ENCODE measurements around the gene CLPSL2.

CLPSL2 gene

DNA sequence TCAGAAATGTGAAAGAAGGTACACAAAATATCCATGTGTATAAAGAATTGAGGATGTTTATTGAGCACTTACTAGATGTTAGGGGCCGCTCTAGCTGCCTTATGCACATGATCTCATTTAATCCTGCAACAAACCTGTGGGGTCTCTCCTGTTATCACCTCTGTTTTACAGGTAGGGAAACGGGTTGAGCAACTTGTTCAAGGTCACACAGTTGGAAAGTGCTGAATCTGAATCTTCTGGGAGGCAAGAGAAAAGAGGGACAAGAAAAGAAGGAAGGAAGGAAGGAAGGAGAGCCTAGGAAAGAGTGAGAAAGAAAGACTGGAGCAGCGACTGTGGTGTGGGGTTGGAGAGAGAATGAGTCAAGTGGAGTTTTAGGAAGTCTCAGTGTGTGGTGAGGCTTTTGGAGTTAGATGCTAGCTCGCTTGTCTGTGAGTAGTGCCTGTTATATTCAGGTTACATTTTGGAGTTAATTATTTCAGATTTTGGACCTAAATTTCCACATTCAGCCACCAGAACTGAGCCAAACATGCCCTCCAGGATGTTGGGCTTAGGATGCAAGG lies 12.1 kb downstream of the CLPSL2 start:
- no peak for DNase-seq

DNA sequence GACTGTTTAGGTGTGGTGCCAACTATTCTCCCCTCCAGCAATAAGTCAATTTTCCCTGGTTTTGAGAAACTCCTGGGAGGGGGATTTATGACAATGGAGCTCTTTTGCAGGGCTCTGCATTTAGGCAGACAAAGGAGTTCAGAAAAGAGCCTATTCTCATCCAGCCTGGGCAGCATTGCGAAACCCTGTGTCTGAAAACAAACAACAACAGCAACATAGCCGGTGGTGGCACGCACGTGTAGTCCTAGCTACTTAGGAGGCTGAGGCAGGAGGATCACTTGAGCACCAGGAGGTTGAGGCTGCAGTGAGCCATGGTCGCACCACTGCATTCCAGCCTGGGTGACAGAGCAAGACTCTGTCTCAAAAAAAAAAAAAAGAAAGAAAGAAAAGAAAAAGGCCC lies 14.3 kb downstream of the CLPSL2 start:
- no peak for DNase-seq

DNA sequence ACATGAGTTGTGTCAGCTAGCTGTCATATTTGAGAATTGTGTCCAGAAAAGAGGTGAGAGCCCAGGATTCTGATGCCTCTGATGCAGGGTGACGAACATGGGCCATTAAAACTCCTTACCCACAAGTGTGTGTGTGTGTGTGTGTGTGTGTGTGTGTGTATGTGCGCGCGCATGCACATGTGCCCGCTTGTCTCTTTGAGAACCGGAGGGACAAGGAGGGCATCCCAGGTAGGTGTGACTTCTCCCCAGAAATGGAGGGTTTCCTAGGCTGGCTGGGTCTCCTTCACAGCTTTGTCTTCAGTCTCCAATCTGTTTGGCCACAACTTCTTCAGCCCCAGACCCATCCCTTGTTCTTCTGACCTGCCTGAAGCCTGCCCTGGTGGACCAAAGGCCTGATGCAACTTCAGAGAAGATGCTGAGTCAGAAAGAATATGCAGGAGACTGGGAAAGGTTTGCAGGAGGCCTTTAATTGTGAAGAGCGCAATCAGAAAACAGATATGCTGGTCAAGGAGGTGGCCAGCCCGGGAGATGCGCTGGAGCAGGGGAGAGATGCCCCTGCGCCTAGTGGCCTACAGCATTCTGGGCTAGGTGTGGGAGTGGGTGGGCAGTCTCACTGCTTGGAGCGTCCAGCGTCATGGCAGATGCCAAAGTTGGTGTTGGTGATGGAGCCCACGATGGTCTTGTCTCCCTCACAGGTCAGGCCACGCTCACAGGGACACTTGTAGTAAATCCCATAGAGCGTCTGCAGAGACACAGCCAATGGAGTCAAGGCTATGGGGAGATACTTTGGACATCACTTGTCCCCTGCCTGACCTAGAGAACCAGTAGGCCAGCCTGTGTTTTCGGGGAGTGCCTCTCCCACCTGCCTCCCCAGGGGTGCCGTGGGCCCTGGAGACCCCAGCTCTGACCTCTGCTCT lies 18.4 kb downstream of the CLPSL2 start:
- no peak for DNase-seq

DNA sequence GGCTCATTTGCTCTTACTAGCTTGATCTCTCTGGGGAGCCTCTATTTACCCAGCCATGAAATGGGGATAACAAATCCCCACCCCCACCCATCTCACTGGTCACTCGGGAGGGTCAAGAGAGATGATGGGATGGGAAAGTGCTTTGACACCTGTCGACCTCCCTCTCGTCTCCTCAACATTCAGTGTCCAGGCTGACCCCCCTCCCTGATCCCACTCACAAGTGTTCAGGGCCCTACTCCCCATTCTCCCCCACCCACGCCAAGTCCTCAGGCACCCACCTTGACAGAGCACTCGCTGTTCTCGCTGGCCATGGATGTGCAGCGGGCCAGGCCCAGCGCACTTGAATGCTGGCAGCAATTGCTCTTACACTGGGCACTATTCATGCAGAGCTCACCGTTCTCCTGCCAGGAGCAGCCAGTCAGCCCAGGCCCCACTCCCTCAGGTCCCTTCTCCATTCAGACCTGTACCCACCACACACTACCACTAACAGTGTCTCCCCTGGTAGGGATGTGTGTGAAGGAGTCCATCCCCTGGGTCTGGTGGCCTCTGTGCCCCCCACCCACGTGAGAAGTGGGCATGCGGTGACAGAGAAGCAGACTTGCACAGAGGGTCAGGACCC lies 19.2 kb downstream of the CLPSL2 start:
- DNase-seq, result no peak

DNA sequence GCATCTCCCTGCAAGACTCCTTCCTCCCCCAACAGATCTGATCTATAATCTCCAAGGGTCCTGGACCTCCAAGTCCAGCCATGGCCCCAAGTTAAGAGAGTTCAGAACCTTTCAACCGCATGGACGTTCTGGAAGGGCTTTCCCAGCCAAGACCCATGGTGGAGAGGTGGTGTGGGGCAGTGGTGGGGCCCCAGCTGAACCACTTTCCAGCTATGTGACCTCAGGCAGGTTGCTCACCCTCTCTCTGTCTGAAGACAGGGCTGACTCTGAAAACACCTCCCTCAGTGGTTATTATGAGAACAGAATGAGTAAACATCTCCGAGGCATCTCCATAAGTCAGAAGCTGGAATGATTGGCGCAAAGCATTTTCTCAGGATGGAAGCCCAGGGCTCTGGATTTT lies 19.8 kb downstream of the CLPSL2 start:
- no peak for DNase-seq

DNA sequence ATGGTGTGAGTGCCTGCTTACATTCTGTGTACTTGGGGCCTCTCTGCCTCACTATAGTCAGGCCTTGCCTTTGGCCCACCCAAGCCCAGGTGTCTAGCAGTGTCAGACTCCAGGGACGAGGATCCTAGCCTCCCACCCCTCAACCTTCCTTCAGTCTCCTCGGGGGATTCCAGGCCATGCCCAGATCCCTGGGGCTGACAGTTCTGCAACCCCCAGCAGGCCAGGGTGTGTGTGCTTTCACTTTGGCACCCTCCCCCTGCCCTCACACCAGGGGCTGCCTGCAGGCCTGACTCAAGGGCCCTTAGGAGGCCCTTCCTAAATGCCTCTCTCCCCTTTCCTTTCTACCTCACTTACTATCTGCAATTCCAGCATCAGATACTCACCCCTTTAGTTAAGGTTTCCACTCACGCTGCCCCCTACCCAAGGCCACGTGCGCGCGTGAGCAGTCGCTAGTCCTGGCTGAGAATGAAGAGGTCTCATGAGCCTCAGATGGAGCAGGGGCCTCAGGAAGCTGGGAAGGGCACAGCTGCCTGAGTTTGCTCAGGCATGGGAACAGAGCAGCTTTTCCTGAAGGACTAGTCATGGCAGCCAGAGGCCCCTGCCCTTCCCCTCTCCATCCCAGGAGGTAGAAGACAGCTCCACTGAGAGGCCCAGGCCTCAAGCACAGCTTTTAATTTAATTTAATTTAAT lies 21.6 kb downstream of the CLPSL2 start:
- DNase-seq, result no peak

DNA sequence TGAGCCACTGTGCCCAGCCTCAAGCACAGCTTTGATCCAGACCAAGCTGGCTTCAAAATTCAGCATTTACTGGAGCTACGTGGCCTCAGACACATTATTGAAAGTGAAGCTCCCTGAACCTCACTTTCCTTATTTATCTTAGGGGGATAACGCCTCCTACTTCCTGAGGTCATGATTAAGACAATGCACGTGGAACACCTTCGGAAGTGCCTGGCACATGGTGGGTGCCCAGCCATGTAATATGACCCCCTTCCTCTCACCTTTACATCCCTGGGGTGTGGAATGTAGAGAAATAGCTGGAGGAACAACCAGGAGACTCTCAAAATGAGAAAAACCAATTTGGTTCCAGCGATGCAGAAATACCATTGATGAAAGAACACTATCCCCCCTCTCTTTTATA lies 22.3 kb downstream of the CLPSL2 start:
- no peak for DNase-seq

DNA sequence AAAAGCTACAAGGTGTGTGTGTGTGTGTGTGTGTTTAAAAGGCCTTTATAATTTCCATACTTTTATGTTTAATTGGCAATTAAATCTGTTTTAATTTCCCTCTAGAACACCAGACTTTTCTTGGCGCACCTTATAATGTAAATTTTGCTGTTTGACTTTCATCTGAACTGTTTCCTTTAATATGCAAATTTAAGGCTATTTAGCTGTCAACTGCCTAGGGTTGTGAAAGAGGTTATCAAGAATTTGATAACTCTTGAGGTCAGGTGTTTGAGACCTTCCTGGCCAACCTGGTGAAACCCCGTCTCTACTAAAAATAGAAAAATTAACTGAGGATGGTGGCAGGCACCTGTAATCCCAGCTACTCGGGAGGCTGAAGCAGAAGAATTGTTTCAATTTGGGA lies 24.8 kb downstream of the CLPSL2 start:
- DNase-seq, result no peak

DNA sequence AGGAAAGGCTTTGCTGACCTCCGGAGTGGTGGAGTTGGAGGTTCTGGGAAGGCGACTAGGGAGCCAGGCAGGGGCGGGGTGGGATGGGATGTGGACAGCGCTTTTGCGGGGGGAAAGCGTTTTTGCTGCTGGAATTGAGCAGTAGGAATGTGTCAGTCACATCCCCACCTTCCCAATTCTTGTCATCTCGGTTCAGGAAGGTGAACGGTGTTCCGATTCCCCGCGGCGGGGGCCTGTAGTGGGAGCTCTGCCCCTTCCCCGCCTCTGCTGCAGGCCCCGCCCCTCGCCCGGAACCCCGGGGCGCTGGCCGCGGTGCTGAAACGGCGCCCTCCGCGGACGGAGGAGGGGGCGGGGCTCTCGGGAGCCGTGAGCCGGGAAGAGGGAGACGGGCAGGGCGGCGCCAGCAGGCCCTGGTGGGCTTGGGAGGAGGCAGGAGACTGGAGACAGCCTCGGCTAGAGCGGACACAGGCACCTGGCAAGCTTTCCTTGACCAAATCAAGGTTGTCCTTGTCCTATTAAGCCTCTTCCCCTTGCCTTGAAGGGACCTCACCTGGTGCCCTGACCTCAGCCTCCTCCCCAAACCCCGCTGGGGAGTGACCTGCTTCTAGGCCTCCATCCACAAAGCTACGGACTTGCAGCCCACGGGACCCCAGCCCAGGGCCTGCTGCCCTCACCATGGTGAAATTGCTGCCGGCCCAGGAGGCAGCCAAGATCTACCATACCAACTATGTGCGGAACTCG lies 28.8 kb downstream of the CLPSL2 start, which contains the start of gene LHFPL5:
Gene LHFPL5 (plus strand): TSS at position 357 of the 741 bp plus-strand sequence. CDS start 319 bp downstream, at position 676.
- peak; percentile 62 for DNase-seq

DNA sequence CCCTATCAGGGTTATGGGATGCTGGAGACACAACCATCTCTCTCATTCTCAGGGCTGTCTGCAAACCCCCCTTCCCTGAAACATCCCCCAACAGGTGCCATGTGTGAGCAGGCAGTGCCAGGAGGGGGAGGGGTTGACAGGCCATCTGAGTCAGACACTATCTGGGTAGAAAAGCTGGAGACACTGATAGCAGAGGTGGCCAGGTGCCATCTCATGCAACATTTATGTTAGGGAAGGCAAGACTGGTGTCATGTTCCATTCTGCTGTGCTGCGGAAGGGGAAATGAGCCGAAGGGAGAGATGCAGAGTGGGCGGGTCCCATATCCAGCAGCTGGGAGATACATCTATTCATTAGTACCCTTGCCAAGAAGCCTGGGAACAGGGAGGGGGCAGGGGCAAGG lies 32.3 kb downstream of the CLPSL2 start:
- no peak for DNase-seq

DNA sequence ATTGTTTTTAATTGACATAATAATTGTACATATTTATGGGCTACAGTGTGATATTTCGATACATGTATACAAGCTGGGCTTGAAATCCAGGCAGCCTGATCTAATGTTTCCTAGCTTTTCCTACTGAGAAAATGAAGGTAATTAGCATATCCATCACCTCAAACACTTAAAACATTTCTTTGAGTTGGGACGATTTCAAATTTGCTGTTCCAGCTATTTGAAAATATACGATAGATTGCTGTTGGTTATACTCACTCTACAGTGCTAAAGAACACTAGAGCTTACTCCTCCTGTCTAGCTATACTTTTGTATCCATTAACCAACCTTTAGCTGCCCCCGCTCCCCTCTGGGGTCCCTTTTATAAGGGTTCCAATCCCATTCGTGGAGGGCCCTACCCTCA lies 33.4 kb downstream of the CLPSL2 start:
- no peak for DNase-seq

DNA sequence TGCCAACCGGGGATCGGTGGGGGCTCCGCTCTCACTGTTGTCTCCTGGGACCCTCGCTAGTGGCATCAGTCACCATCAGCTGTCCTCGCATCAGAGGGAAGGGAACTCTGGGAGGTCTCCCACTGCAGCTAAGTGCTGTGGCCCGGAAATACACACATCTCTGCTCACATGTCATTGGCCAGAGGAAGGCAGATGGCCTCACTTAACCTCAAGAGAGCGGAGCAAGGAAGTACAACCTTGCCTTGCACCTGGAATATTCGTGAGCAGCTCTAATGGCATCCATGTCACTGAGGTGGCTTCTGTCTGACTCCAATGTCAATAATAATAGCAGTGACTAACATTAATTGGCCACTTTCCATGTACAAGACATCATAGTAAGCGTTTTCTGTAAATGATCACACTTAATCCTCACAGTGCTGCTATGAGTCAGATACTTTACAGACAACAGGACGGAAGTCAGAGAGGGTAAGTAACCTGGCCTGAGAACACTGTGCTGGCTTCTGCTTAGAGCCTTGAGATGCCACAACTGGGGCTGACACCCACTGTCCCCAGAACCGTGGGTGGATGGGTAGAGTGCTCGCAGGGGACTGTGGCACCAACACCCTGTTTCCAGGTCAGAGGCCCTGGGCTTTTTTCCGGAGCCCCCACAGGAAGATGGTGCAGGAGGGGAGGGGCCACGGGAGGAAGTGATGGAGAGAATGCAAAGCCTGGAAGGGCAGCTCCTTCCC lies 34.7 kb downstream of the CLPSL2 start:
- no peak for DNase-seq

DNA sequence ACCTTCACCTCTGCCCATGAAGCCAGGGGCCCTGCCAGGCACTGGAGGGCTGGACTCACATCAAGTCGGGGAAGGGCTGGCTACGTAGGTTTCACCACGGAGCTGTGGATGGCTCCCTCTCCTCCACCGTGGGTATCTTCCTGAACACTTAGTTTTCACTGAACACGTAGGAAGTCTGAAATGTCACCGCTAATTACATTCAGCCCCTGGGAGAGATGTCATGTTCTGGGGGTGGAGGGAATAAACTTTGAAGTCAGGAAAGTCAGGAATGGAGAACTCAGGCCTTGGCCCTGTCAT lies 35.2 kb downstream of the CLPSL2 start:
- DNase-seq, result no peak

DNA sequence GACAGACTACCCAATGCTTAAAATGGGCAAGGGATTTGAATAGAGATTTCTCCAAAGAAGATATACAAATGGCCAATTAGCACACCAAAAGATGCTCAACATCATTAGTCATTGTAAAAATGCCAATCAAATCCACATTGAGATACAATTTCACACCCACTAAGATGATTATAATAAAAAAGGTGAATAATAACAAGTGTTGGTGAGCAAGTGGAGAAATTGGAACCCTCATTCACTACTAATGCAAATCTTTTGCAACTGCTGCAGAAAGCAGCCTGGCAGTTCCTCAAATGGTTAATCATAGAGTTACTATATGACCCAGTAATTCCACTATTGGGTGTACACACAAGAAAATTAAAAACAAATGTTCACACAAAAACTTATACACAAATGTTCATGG lies 41.1 kb downstream of the CLPSL2 start:
- no peak for DNase-seq

DNA sequence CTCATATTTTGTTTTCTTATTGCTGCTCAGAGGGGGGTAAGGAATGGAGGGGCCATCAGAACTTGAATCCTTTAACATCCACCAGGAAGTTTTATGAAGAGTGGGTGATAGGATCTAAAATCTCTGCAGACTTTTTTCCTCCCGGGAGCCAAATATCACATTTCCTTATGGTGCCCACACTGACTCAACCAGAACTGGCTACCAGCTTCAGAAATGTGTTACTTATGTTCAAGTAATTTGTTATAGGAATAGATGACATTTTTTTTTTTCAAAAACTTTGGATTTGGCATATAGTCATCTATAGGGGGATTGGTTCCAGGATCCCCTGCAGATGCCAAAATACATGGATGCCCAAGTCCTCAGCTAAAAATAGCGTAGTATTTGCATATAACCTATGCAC lies 47.2 kb downstream of the CLPSL2 start:
- DNase-seq, result no peak

DNA sequence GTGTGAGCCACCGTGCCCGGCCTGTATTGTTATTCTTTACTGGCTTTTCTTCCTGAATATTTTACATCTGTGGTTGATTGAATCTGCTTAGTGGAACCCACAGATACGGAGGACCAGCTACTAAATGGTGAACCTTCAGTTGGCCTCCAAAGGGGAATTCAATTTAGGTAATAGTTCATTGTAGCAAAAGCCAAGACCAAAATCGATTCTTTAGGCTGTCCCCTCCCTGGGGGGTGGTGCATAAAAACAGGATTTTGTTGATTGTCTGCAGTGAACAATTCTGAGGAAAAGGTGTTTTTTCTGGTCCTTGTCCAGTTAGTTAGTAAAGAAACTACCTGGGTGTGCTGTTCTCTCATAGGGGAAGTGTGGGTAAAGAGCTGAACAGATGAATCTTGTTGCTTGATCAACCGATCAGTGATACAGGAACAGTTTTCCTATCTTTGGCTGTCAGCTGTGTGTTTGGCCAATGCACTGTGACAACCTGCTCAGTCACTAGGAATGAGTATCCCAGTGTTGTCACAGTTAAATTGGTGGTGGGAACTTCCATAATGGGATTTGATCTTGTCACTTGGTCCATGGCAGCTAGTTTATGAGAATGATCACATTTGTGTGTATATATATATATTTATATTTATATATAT lies 48.3 kb downstream of the CLPSL2 start:
- DNase-seq, result no peak
